Activated CD4-positive, CD25-positive, alpha-beta regulatory T cell (primary cell): ENCODE measurements around the gene HDAC3.

Experiments used
- DNase-seq, 4 experiments: peaks; one replicate each; lab custom pipeline; 2025; lab: John Stamatoyannopoulos, UW

Gene HDAC3

DNA sequence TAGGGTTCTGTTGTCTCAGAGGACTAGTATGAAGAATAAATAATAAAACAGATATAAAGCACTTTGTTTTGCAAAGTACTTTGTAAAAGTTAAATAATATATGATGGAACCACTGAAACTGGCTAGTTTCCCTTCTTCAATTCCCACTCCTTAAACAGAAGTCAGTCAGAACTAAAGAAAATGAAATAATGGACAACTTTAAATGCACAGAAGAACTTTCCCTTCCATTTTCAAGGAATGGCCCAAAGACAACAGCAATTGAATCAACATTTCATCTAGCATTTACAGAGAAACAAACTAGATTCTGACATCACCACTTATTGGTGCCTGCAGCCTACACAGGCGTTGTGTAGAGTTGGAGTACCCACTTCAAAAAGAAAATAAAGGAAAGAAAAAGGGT, 34.0 kb downstream of the HDAC3 start:
- no peak for DNase-seq

DNA sequence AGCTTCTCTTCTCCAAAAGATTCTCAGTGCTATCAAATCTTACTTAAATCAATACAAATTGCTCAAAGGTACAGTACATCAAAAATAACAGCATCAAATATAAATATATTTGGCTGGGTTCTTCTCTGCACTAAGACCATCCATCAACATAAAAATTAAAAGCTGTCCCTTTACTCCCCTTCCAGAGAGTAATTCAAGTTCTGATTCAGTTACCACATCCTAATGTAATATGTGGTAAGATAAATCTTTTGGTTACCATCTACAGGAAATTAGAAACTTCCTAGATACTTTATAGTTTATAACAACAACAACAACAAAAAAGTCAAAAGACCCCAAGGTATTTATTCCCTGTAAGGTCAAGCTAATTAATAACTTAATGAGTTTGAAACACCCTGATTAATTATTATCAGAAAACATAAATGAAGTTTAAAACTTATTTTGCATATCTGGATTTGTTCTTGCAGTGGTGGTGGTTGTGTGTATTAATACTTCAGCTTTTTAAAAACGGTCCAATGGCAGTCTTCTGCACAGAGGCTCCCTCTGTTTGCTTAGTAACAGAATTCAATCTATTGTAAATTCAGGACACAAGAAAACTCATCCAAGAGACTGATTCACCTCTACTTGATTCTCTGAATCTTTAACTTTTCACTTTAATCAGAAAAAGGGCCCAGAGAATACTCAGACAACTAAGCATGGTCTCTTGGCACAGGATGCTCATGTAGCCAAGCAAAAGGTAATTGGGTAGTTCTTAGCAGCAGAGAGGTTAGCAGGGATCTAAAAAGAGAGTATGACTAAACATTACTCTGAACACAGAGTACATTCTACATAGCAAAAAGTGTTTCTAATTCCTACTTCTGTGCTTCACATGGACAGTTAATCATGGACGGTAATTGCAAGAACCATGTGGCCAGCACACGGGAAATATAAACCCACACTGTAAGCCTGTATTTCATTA, 38.0 kb downstream of the HDAC3 start:
- DNase-seq: no peak

- DNase-seq: no peak
These were observed 38.8 kb downstream of the HDAC3 start for GRCh38 chr5:141597814-141598213.

DNA sequence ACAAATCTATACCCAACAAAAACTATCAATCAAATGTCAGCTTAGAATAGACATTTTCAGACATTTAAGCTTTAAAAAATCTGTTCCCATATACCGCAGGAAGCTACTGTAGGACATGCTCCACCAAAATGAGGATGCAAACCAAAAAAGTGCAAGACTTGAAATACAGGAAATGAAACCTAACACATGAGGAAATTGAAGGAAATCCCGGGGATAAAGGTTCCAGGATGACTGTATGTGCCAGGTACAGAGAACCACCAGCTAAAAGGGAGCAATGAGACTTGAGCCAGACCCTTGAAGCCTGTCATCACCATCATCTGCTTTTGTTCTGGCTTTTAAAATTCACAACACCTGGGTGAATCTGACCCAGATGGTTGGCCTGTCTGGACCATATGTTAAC, 39.3 kb downstream of the HDAC3 start:
- no peak for DNase-seq

- no peak for DNase-seq
These were observed 39.8 kb downstream of the HDAC3 start for GRCh38 chr5:141596867-141597266.

- DNase-seq: no peak
These were observed 46.5 kb downstream of the HDAC3 start for GRCh38 chr5:141590127-141590526.

- DNase-seq: no peak
These were observed 50.4 kb downstream of the HDAC3 start for GRCh38 chr5:141586246-141586645.

DNA sequence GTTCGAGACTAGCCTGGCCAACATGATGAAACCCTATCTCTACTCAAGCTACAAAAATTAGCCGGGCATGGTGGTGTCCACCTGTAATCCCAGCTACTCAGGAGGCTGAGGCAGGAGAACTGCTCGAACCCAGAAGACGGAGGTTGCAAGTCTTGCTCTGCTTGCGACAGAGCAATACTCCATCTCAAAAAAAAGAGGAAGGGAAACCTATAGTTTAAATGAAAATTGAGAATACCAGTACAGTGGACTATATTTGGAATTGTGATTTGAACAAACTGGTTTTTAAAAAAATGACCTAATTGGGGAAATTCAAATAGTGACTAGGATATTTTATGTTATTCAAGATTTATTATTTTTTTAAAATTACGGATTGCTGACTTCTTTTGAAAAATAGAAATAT, 51.1 kb downstream of the HDAC3 start:
- DNase-seq: no peak

- DNase-seq: no peak
These were observed 62.5 kb downstream of the HDAC3 start for GRCh38 chr5:141574122-141574510.

GRCh38 chr5:141573489-141574121, 63.0 kb downstream of the HDAC3 start:
- no peak for DNase-seq
